ENCODE results near the gene DEFB113.

DEFB113 gene

GRCh38 chr6:49939993-49940498 is 29.4 kb downstream of the DEFB113 start:
- no peak for DNase-seq (ENCODE audit: low read depth, low spot score)
- in situ Hi-C loops (cut with HindIII; ENCODE audit: low sequenced_read_pairs) = no loop called here

DNA sequence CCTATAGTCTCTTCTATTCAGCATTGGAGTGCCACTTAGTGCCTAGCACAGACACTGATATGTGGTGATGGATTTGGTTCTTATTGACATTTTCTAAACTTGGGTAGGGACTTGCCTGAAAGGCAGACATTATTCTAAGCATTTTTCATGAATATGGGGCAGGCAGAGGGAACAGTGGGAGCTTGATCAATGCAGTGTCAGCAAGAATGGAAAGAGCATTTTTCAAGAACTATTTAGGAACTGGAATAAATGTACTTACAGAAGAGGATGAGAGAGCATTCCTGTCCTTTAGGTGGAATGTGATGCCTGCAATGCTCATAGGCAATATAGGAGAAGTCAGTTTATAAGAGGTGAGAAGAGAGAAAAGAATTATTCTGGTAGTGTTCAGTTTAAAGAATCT is 31.6 kb downstream of the DEFB113 start:
- in situ Hi-C loops (cut with HindIII; ENCODE audit: low sequenced_read_pairs) = no loop called here
- TF ChIP-seq CTCF (IDR thresholded peaks at IDR 0.05; ENCODE audit: low read depth, low read length) = no peak
- H3K4me3 ChIP-seq (ENCODE audit: low read depth, low read length) = no peak overlapping the region
- no peak for DNase-seq (ENCODE audit: low read depth, low spot score)

More at GRCh38 chr6:49939993-49940498, 29.4 kb downstream of the DEFB113 start:
- no peak for TF ChIP-seq CTCF (IDR thresholded peaks at IDR 0.05; ENCODE audit: low read depth, low read length)
- no peak overlapping the region for H3K4me3 ChIP-seq (ENCODE audit: low read depth, low read length)

DNA sequence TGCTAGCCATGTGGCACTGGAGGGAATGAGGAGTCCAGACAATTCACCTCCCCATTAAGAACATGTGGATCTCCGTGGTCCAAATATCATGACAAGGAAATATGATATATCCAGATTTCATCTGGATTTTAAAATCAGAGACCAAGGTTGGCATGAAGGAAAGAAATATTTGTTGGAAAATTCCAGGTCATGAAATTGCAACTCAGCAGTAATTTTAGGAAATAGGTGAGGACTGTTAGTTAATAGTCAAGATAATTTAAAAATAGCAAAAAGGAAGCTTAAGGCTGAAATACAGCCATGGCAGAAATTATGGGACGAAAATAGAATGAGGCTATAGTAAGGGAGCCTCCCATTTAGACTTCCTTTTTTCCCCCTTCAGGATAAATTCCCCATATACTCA is 32.4 kb downstream of the DEFB113 start:
- in situ Hi-C loops (cut with HindIII; ENCODE audit: low sequenced_read_pairs) = no loop called here
- no peak for DNase-seq (ENCODE audit: low read depth, low spot score)
- no peak for TF ChIP-seq CTCF (IDR thresholded peaks at IDR 0.05; ENCODE audit: low read depth, low read length)
- no peak overlapping the region for H3K4me3 ChIP-seq (ENCODE audit: low read depth, low read length)

DNA sequence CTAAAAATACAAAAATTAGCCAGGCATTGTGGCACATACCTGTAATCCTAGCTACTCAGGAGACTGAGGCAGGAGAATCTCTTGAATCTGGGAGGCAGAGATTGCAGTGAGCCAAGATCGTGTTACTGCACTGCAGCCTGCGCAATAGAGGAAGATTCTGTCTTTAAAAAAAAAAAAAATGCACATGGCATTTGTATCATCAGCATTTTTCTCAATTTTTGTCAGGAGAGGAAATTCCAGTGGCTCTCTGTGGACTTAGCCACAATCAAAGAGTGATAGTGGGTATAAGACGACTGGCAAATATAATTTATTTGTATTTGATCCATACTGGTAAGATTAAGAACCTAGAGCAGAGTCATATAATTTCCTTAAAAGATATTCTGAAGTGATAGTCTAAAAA is 34.0 kb downstream of the DEFB113 start:
- no peak for TF ChIP-seq CTCF (IDR thresholded peaks at IDR 0.05; ENCODE audit: low read depth, low read length)
- no peak overlapping the region for H3K4me3 ChIP-seq (ENCODE audit: low read depth, low read length)
- DNase-seq (ENCODE audit: low read depth, low spot score) = no peak
- in situ Hi-C loops (cut with HindIII; ENCODE audit: low sequenced_read_pairs) = no loop called here

DNA sequence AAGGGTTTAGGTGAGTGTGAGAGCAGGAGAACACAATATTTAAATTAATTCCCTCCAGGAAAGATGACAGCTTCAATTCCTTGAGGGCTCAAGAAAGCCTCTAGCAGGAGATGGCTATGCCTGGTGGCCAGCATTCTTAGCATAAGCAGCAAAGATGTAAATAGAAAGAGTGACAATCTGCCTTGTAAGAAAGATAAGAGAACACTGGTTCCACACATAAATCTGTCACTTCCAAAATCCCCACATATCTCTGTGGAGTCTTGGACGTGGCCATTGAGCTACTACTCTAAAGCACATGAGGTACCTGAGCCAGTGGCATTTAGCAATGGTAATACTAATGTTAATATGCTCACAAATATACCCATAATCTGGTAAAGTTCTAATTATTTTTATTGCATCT is 34.7 kb downstream of the DEFB113 start:
- no peak for DNase-seq (ENCODE audit: low read depth, low spot score)
- H3K4me3 ChIP-seq (ENCODE audit: low read depth, low read length) = no peak overlapping the region
- TF ChIP-seq CTCF (IDR thresholded peaks at IDR 0.05; ENCODE audit: low read depth, low read length) = no peak
- in situ Hi-C loops (cut with HindIII; ENCODE audit: low sequenced_read_pairs) = no loop called here

DNA sequence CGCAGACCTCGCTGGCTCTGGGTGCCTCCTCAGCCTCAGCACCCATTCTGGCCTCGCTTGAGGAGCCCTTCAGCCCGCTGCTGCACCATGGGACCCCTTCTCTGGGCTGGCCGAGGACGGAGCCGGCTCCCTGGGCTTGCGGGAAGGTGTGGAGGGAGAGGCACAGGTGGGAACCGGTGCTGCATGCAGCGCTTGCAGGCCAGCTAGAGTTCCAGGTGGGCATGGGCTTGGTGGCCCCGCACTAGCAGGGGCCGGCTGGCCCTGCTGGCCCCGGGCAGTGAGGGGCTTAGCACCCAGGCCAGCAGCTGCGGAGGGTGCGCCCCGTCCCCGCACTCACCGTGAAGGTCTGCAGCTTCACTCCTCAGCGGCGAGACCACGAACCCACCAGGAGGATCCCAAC is 35.9 kb downstream of the DEFB113 start:
- no peak for DNase-seq (ENCODE audit: low read depth, low spot score)
- TF ChIP-seq CTCF (IDR thresholded peaks at IDR 0.05; ENCODE audit: low read depth, low read length) = no peak
- in situ Hi-C loops (cut with HindIII; ENCODE audit: low sequenced_read_pairs) = no loop called here
- H3K4me3 ChIP-seq (ENCODE audit: low read depth, low read length) = no peak overlapping the region

- in situ Hi-C loops (cut with HindIII; ENCODE audit: low sequenced_read_pairs) = no loop called here
- no peak for TF ChIP-seq CTCF (IDR thresholded peaks at IDR 0.05; ENCODE audit: low read depth, low read length)
- DNase-seq (ENCODE audit: low read depth, low spot score) = no peak
Observed at GRCh38 chr6:49929340-49929739, 40.1 kb downstream of the DEFB113 start.

More at GRCh38 chr6:49929340-49929739, 40.1 kb downstream of the DEFB113 start:
- H3K4me3 ChIP-seq (ENCODE audit: low read depth, low read length) = no peak overlapping the region
